HepG2 (cell line): ENCODE measurements around the gene RGS19. TPM values are rescaled to one million over a fixed set of nuclear protein-coding genes. Genes with fewer than 3 reads are reported as not detected.

Experiments used
- HMGXB3 ChIP-seq: sonication (generic); formaldehyde crosslinking; IDR thresholded peaks from 2 replicates; pipeline ENCODE4 v1.4.0; 2020; ENCODE audit warnings: missing genetic modification reagents, borderline replicate concordance
- MTA3 ChIP-seq: sonication (generic); formaldehyde crosslinking; IDR thresholded peaks from 2 replicates; pipeline ENCODE4 v1.4.0; 2020; ENCODE audit warnings: missing genetic modification reagents
- ZBTB14 ChIP-seq: sonication (generic); formaldehyde crosslinking; IDR thresholded peaks from 2 replicates; pipeline ENCODE4 v1.4.0; 2020; ENCODE audit warnings: missing genetic modification reagents
- ZC3H13 ChIP-seq: sonication (generic); formaldehyde crosslinking; IDR thresholded peaks from 2 replicates; pipeline ENCODE4 v1.8.1; 2023; ENCODE audit warnings: mild to moderate bottlenecking, missing genetic modification reagents, moderate library complexity
- ZNF180 ChIP-seq: sonication (generic); formaldehyde crosslinking; IDR thresholded peaks from 2 replicates; pipeline ENCODE4 v1.4.0; 2020; ENCODE audit warnings: low read depth, missing genetic modification reagents, borderline replicate concordance
- ZNF446 ChIP-seq: sonication (generic); formaldehyde crosslinking; IDR thresholded peaks from 2 replicates; pipeline ENCODE4 v1.5.0; 2020; ENCODE audit warnings: mild to moderate bottlenecking, missing genetic modification reagents
- ZSCAN22 ChIP-seq: sonication (generic); formaldehyde crosslinking; IDR thresholded peaks from 2 replicates; pipeline ENCODE4 v1.4.0; 2020; ENCODE audit warnings: mild to moderate bottlenecking, missing genetic modification reagents
- polyA plus RNA-seq, 8 experiments: library from polyadenylated mRNA; depleted of rRNA in 3 of 8; stranded (reverse) in 7 of 8; unstranded in 1 of 8; fragments of >200 nt; fragmentation: Illumina TruSeq in 4 of 8; extraction: Trizol in 4 of 8; gene quantifications; 2 replicates each; pipeline versions ENCODE4 v1.2.1 to v1.2.3, GENCODE V29; 2011 to 2016; ENCODE audit warnings: low read depth in 4 of 8, missing spikeins in 1 of 8, mixed read lengths in 1 of 8; ENCODE audit not compliant: insufficient read depth in 1 of 8
- total RNA-seq, 5 experiments: library from RNA; depleted of rRNA; stranded (reverse); fragments of >200 nt; fragmentation: Illumina TruSeq; extraction: Trizol; gene quantifications; 2 replicates each; pipeline ENCODE4 v1.2.3, GENCODE V29; 2016; ENCODE audit warnings: low read depth in 1 of 5
- TF ChIP-seq, protein P1 (sequence below): sonication (generic); formaldehyde crosslinking; IDR thresholded peaks from 2 replicates; pipeline ENCODE4 v1.4.0; 2020; ENCODE audit warnings: missing genetic modification reagents

The RGS19 gene
- total and polyA plus RNA-seq, 2 of the 13 experiments (the other 11 are each of a cell fraction or from before 2014, with no cell fraction given): 10.7 to 11.9 TPM

DNA sequence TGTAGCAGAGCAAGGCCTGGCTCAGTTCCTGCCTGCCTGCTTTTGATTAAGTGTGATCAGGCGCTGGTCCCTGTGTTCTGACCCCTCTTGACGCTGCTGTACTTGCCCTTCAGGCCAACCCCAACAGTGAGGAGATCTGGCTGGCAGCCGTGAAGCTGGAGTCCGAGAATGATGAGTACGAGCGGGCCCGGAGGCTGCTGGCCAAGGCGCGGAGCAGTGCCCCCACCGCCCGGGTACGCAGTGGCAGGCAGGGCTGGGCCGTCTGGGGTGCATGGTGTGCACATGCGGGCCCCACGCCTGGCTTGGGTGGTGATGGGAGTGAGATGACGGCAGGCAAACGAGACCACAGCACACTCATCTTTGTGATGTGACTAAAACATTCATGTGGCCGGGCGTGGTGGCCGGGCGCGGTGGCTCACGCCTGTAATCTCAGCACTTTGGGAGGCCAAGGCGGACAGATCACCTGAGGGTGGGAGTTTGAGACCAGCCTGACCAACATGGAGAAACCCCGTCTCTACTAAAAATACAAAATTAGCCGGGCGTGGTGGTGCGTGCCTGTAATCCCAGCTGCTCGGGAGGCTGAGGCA is 53.4 kb downstream of the RGS19 start (continued):
- TF ChIP-seq ZNF180 (CRISPR knock-in tag) (no peak), ZBTB14 (CRISPR knock-in tag) (no peak), ZSCAN22 (CRISPR knock-in tag) (no peak), HMGXB3 (CRISPR knock-in tag) (no peak), ZNF446 (CRISPR knock-in tag) (0 out of 2 replicates have a peak, but pooled peaks have one; percentile 39), ZC3H13 (CRISPR knock-in tag) (0 out of 2 replicates have a peak, but pooled peaks have one; percentile 57), MTA3 (CRISPR knock-in tag) (no peak)
- TF ChIP-seq, protein P1, sequence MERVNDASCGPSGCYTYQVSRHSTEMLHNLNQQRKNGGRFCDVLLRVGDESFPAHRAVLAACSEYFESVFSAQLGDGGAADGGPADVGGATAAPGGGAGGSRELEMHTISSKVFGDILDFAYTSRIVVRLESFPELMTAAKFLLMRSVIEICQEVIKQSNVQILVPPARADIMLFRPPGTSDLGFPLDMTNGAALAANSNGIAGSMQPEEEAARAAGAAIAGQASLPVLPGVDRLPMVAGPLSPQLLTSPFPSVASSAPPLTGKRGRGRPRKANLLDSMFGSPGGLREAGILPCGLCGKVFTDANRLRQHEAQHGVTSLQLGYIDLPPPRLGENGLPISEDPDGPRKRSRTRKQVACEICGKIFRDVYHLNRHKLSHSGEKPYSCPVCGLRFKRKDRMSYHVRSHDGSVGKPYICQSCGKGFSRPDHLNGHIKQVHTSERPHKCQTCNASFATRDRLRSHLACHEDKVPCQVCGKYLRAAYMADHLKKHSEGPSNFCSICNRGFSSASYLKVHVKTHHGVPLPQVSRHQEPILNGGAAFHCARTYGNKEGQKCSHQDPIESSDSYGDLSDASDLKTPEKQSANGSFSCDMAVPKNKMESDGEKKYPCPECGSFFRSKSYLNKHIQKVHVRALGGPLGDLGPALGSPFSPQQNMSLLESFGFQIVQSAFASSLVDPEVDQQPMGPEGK: no peak
